GM23248 (cell line): ENCODE data around the gene CTNNA2. TPM values are rescaled to one million over a fixed set of nuclear protein-coding genes. Genes with fewer than 3 reads are reported as not detected.

Experiments
- DNase-seq: peaks from one replicate; pipeline ENCODE4 v3.0.0-alpha.2; 2015
- H2AFZ ChIP-seq: fragments of 200-600 bp; sonication (generic); 2 replicates; pipeline ENCODE4 v1.6.1; 2016; ENCODE audit warnings: antibody characterized with exemption
- H3F3A ChIP-seq: fragments of 200-600 bp; sonication (generic); 2 replicates; pipeline ENCODE4 v1.6.1; 2016; ENCODE audit warnings: mild to moderate bottlenecking, antibody characterized with exemption, mixed run types; ENCODE audit not compliant: insufficient read depth
- H3K27ac ChIP-seq: fragments of 200-600 bp; sonication (generic); 2 replicates; pipeline ENCODE4 v1.5.1; 2016; ENCODE audit warnings: mild to moderate bottlenecking
- H3K27me3 ChIP-seq: fragments of 200-600 bp; sonication (generic); replicated peaks from 2 replicates; pipeline ENCODE4 v1.6.1; 2016; ENCODE audit warnings: mild to moderate bottlenecking; ENCODE audit not compliant: insufficient read depth
- H3K36me3 ChIP-seq: fragments of 200-600 bp; sonication (generic); 2 replicates; pipeline ENCODE4 v1.6.1; 2016; ENCODE audit warnings: low read depth, mild to moderate bottlenecking
- H3K4me1 ChIP-seq: fragments of 200-600 bp; sonication (generic); 2 replicates; pipeline ENCODE4 v1.6.1; 2016; ENCODE audit warnings: mild to moderate bottlenecking; ENCODE audit not compliant: insufficient read depth
- H3K4me2 ChIP-seq: fragments of 200-600 bp; sonication (generic); one replicate; pipeline ENCODE4 v1.6.1; 2016; ENCODE audit warnings: mild to moderate bottlenecking; ENCODE audit not compliant: unreplicated experiment
- H3K4me3 ChIP-seq: fragments of 200-600 bp; sonication (generic); 2 replicates; pipeline ENCODE4 v1.5.1; 2016; ENCODE audit warnings: mild to moderate bottlenecking
- H3K79me2 ChIP-seq: fragments of 200-600 bp; sonication (generic); 2 replicates; pipeline ENCODE4 v1.6.1; 2016; ENCODE audit warnings: mild to moderate bottlenecking; ENCODE audit not compliant: insufficient read depth
- H3K9ac ChIP-seq: fragments of 200-600 bp; sonication (generic); 2 replicates; pipeline ENCODE4 v1.6.1; 2016; ENCODE audit warnings: mild to moderate bottlenecking
- H3K9me2 ChIP-seq: fragments of 200-600 bp; sonication (generic); 2 replicates; pipeline ENCODE4 v1.6.1; 2016; ENCODE audit warnings: mixed run types, mild to moderate bottlenecking, moderate library complexity; ENCODE audit not compliant: insufficient read depth
- H3K9me3 ChIP-seq: fragments of 200-600 bp; sonication (generic); one replicate; pipeline ENCODE4 v1.6.1; 2017; ENCODE audit warnings: low read depth
- H4K20me1 ChIP-seq: fragments of 200-600 bp; sonication (generic); 2 replicates; pipeline ENCODE4 v1.6.0; 2016; ENCODE audit not compliant: insufficient read depth
- EZH2 ChIP-seq: fragments of 200-600 bp; sonication (generic); IDR thresholded peaks from 2 replicates; pipeline ENCODE4 v1.6.1; 2018; ENCODE audit warnings: antibody characterized with exemption, mild to moderate bottlenecking; ENCODE audit not compliant: insufficient read depth, poor library complexity, severe bottlenecking
- EZH2phosphoT487 ChIP-seq: fragments of 200-600 bp; sonication (generic); IDR thresholded peaks from 2 replicates; pipeline ENCODE4 v1.6.1; 2018; ENCODE audit warnings: antibody characterized with exemption, moderate library complexity, mild to moderate bottlenecking, low read depth; ENCODE audit not compliant: insufficient read depth
- WGBS, 2 experiments: methylation state at CpG; one replicate each; pipeline ENCODE4 v1.1.6; 2015 to 2017; ENCODE audit warnings: low lambda C conversion rate in 2 of 2, low coverage in 1 of 2; ENCODE audit errors: missing lambda C conversion rate in 2 of 2; 5-methylcytosine and 5-hydroxymethylcytosine counted together
- in situ Hi-C: fragments of 300-500 bp; cut with MboI; formaldehyde crosslinking; loops from 2 replicates; pipeline ENCODE4 v1.15.0; 2020
- polyA plus RNA-seq: library from polyadenylated mRNA; unstranded; fragments of >200 nt; fragmentation: Nextera tagmentation; extraction: Ambion mirVana; gene quantifications from 2 replicates; pipeline ENCODE4 v1.2.1, GENCODE V29; 2016
- total RNA-seq: library from RNA; depleted of rRNA; stranded (reverse); fragments of >200 nt; shearing (Covaris generic); gene quantifications from 2 replicates; pipeline ENCODE4 v1.2.3, GENCODE V29; 2014

Gene CTNNA2
- total and polyA plus RNA-seq, 2 experiments from 2014 or later, result not detected

DNA sequence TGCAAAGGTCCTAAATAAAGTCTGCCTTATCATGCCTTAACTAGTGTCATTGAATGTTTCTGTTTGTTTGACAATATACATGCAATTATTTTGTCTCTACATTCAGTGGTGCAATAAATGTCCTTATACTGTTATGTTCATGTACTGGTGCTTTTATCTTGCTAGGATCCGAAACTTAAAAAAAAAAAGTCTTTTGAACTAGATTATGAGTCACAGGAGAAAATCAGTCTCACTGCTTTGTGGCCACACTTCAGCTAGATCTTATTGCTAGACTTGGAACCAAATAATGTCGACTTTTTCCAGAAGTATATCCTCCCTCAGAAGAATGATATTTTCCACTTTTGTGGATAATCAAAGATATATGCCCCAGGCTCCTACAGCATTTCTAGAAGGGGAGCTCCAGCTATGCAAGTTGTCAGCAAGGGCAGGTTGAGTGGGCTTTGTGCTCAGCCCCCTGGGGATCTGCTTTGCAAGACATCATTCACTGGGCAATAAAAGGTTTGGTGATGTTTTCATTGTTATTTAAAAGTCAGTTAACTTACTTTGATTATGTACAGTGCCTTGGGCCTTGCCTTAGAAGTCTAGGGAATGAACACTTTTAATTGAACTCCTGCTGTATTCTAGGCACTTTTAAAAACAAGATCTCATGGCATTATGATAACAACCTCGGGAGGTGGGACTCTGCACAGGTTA lies 948.8 kb downstream of the CTNNA2 start:
- no peaks in the 10 kb centered on the region for H4K20me1 ChIP-seq
- H3F3A ChIP-seq, result no peaks in the 10 kb centered on the region
- DNase-seq, result no peak
- no peaks in the 10 kb centered on the region for H3K4me1 ChIP-seq
- no peak for TF ChIP-seq EZH2
- no peak for TF ChIP-seq EZH2phosphoT487
- H3K9me2 ChIP-seq, result no peaks in the 10 kb centered on the region
- H3K27me3 ChIP-seq, result no peaks in the 10 kb centered on the region; the same call in 1 of the 2 replicates
- H3K9ac ChIP-seq, result no peak overlapping the region
- H3K9me3 ChIP-seq, result no peaks in the 10 kb centered on the region
- H3K27ac ChIP-seq, result no peak overlapping the region
- no peak overlapping the region for H2AFZ ChIP-seq
- in situ Hi-C loops, result no loop called here
- 20 to 31% methylated on average over 3 of the region's 3 CpGs for WGBS, 2 experiments
- H3K4me3 ChIP-seq, result no peak overlapping the region
- no peak overlapping the region for H3K4me2 ChIP-seq
- H3K36me3 ChIP-seq, result no peaks in the 10 kb centered on the region
- no peaks in the 10 kb centered on the region for H3K79me2 ChIP-seq

DNA sequence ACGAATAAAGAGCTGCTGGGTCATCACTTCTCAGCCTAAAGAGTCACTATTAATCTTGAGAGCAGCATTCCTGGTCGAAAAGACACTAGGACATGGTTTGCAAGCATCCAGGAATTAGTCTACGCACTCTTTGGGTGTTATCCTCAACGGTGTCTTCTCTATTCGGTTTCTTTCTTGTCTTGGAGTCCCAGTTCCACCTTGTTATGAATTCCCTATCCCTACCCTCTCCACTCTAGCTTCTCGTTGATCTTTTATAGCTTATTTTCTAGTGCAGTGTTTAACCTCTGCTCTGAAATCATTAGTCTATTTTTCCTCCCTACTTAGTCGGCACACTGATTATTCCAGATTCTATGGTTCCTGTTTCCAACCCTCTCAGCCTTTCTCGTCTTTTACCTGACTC lies 949.8 kb downstream of the CTNNA2 start:
- Histone ChIP-seq H2AFZ (no peak overlapping the region), H3K4me1 (no peaks in the 10 kb centered on the region), H3K4me2 (no peak overlapping the region), H3K9ac (no peak overlapping the region), H3F3A (no peaks in the 10 kb centered on the region), H3K9me3 (no peaks in the 10 kb centered on the region), H3K27me3 (no peaks in the 10 kb centered on the region; the same call in 1 of the 2 replicates), H3K27ac (no peak overlapping the region), H3K4me3 (no peak overlapping the region), H3K36me3 (no peaks in the 10 kb centered on the region), H3K79me2 (no peaks in the 10 kb centered on the region), H3K9me2 (no peaks in the 10 kb centered on the region), H4K20me1 (no peaks in the 10 kb centered on the region)
- 18 to 19% methylated on average over 8 of the region's 8 CpGs for WGBS, 2 experiments
- DNase-seq, result no peak
- no peak for TF ChIP-seq EZH2phosphoT487
- in situ Hi-C loops, result no loop called here

DNA sequence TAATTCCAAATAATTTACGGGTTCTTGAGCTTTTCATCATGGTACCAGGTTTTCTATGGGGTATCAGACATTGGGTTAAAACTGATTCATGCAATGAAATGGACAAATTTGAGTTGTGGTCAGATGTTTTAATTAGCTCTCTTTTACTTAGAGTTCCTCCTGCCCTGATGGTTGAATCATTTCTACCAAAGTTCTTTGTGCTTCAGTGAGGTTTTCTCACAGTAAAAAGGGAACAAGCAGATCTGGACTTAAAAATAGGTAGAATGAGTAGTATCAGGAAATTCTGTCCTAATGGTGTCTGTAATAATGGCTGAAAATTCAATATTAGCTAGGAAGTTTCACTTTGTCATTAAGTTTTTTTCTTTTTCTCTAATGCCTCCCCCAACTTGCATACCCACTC lies 951.4 kb downstream of the CTNNA2 start:
- TF ChIP-seq EZH2phosphoT487 (no peak), EZH2 (no peak)
- in situ Hi-C loops, result no loop called here
- no peaks in the 10 kb centered on the region for H3K79me2 ChIP-seq
- no peaks in the 10 kb centered on the region for H3K9me2 ChIP-seq
- H3K27me3 ChIP-seq, result no peaks in the 10 kb centered on the region; the same call in 1 of the 2 replicates
- no peaks in the 10 kb centered on the region for H3K4me1 ChIP-seq
- no peaks in the 10 kb centered on the region for H4K20me1 ChIP-seq
- no peaks in the 10 kb centered on the region for H3K36me3 ChIP-seq
- no peak for DNase-seq
- WGBS, 2 experiments, result 0 to 6% methylated on average over 1 of the region's 1 CpG
- H3K4me2 ChIP-seq, result no peak overlapping the region
- no peaks in the 10 kb centered on the region for H3K9me3 ChIP-seq
- no peak overlapping the region for H3K9ac ChIP-seq
- H3K4me3 ChIP-seq, result no peak overlapping the region
- H3K27ac ChIP-seq, result no peak overlapping the region
- no peaks in the 10 kb centered on the region for H3F3A ChIP-seq
- no peak overlapping the region for H2AFZ ChIP-seq

- no peak for TF ChIP-seq EZH2
- TF ChIP-seq EZH2phosphoT487, result no peak
- H3K4me2 ChIP-seq, result no peak overlapping the region
- H3K4me3 ChIP-seq, result no peak overlapping the region
- no peaks in the 10 kb centered on the region for H3K9me3 ChIP-seq
- no peaks in the 10 kb centered on the region for H4K20me1 ChIP-seq
- H3K36me3 ChIP-seq, result no peaks in the 10 kb centered on the region
- no peaks in the 10 kb centered on the region for H3F3A ChIP-seq
- H3K27me3 ChIP-seq, result no peaks in the 10 kb centered on the region; the same call in 1 of the 2 replicates
- H3K4me1 ChIP-seq, result no peaks in the 10 kb centered on the region
- in situ Hi-C loops, result no loop called here
- no peak for DNase-seq
- H3K9ac ChIP-seq, result no peak overlapping the region
- no peaks in the 10 kb centered on the region for H3K79me2 ChIP-seq
- no peak overlapping the region for H3K27ac ChIP-seq
- WGBS, 2 experiments, result 21 to 22% methylated on average over 3 of the region's 3 CpGs
- no peak overlapping the region for H2AFZ ChIP-seq
- H3K9me2 ChIP-seq, result no peaks in the 10 kb centered on the region
These were observed 954.5 kb downstream of the CTNNA2 start for GRCh38 chr2:80467262-80467811.

- Histone ChIP-seq H3K27ac (no peak overlapping the region), H2AFZ (no peak overlapping the region), H3K36me3 (no peaks in the 10 kb centered on the region), H3K4me2 (no peak overlapping the region), H3K9me3 (no peaks in the 10 kb centered on the region), H3K4me3 (no peak overlapping the region), H3F3A (no peaks in the 10 kb centered on the region), H3K9me2 (no peaks in the 10 kb centered on the region), H4K20me1 (no peaks in the 10 kb centered on the region), H3K79me2 (no peaks in the 10 kb centered on the region), H3K27me3 (no peaks in the 10 kb centered on the region), H3K4me1 (no peaks in the 10 kb centered on the region), H3K9ac (no peak overlapping the region)
- no peak for DNase-seq
- no peak for TF ChIP-seq EZH2
- TF ChIP-seq EZH2phosphoT487, result no peak
- 21 to 23% methylated on average over 1 of the region's 1 CpG for WGBS, 2 experiments
- in situ Hi-C loops, result no loop called here
These were observed 956.6 kb downstream of the CTNNA2 start for GRCh38 chr2:80469428-80469827.
